AG10803 (cell line): ENCODE results near the gene TRIM66.

Source experiments
- DNase-seq: peaks from one replicate; pipeline ENCODE4 v3.0.0; 2010; ENCODE audit warnings: low read depth
- H3K4me3 ChIP-seq: 2 replicates; pipeline ENCODE4 v1.5.1; 2011; ENCODE audit warnings: mild to moderate bottlenecking, low read length, control low read depth
- TF ChIP-seq, protein P1 (sequence below): conservative IDR thresholded peaks from 2 replicates; pipeline ENCODE4 v1.5.1; 2011; ENCODE audit warnings: mild to moderate bottlenecking, low read length, control low read depth, inconsistent platforms

Gene TRIM66, protein sequence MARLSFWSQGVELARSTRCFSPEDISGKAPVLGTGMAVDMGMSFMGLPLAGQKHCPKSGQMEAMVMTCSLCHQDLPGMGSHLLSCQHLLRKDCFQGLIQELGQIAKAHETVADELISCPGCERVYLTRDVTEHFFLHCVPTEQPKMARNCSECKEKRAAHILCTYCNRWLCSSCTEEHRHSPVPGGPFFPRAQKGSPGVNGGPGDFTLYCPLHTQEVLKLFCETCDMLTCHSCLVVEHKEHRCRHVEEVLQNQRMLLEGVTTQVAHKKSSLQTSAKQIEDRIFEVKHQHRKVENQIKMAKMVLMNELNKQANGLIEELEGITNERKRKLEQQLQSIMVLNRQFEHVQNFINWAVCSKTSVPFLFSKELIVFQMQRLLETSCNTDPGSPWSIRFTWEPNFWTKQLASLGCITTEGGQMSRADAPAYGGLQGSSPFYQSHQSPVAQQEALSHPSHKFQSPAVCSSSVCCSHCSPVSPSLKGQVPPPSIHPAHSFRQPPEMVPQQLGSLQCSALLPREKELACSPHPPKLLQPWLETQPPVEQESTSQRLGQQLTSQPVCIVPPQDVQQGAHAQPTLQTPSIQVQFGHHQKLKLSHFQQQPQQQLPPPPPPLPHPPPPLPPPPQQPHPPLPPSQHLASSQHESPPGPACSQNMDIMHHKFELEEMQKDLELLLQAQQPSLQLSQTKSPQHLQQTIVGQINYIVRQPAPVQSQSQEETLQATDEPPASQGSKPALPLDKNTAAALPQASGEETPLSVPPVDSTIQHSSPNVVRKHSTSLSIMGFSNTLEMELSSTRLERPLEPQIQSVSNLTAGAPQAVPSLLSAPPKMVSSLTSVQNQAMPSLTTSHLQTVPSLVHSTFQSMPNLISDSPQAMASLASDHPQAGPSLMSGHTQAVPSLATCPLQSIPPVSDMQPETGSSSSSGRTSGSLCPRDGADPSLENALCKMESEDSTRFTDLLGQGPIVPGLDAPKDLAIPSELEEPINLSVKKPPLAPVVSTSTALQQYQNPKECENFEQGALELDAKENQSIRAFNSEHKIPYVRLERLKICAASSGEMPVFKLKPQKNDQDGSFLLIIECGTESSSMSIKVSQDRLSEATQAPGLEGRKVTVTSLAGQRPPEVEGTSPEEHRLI (N-terminal part only)

DNA sequence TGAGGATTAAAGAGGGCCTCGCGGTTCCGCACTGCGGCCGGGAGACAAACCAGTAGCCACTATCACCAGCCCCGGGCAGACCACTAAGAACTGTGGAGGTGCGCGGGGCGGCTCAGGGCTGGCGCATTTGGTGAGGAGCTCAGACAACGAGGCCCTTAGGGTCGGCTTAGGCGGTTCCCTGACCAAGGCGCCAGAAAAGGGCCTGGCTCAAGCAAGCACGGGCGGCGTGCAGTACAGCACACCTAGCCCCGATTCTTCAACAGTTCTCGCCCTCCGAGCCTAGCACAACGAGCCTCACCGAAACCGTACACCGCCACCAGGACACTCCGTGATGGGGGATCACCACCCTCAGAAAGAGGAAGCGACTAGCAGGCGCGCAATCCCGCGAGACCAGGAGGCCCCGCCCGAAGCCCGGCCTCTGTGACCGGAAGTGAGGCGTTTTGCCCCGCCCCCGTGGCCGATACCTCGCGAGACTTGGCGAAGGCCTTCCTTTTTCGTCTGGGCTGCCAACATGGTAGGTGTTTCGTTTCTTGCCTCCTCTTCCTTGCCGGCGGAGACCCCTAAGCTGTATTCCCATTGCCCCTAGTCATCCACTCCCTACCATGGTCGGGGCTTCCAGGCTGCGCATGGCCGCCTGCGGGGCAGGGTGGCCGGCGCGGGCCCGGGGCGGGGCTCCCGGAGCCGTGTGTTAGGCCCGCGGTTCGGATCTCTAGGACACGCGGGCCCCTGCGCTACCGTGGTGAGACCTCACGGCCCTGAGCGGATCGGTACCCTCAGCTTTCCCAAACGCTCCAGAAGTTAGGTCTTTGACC is at the start of gene TRIM66, which contains the start of gene RPL27A:
TRIM66 (minus strand) TSS at position 363 of the 812 bp plus-strand sequence. CDS start 10,391 bp downstream, outside the sequence.
RPL27A (plus strand) TSS at position 490 of the 812 bp plus-strand sequence; CDS start at position 512, 22 bp downstream.
- peak; percentile 95 for DNase-seq
- TF ChIP-seq, protein P1, sequence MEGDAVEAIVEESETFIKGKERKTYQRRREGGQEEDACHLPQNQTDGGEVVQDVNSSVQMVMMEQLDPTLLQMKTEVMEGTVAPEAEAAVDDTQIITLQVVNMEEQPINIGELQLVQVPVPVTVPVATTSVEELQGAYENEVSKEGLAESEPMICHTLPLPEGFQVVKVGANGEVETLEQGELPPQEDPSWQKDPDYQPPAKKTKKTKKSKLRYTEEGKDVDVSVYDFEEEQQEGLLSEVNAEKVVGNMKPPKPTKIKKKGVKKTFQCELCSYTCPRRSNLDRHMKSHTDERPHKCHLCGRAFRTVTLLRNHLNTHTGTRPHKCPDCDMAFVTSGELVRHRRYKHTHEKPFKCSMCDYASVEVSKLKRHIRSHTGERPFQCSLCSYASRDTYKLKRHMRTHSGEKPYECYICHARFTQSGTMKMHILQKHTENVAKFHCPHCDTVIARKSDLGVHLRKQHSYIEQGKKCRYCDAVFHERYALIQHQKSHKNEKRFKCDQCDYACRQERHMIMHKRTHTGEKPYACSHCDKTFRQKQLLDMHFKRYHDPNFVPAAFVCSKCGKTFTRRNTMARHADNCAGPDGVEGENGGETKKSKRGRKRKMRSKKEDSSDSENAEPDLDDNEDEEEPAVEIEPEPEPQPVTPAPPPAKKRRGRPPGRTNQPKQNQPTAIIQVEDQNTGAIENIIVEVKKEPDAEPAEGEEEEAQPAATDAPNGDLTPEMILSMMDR = peak; percentile 31
- H3K4me3 ChIP-seq = peak within 1 kb of the TSS; percentile 98

DNA sequence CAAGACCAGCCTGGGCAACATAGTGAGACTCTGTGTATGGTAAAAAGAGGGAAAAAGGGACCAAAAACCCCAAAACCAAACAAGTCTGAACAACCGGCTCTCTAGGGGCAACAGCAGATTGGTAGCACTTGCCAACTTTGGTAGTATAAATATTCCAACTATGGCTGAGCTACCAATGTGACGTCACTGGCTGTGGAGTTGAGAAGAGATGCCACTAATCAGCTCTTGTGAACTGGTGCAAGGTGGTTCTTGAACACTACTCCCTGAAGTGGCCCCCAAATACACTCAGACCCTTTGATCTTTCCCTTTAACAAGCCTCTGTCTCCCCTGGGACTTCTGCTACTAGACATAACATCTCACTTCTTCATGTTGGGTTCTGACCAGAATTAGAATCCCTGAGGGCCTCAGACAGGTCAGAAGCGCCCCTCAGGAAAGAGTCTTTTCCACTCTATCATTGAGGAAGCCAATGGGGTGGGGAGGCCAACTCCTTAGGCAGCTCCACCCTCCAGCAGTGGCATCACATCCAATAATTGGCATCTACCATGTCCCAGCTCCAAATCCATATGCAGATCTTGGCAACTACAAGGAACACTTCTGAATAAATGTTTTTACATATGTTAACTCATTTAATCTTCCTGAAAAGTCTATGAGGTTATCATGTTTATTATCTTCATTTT is 49.3 kb upstream of the TRIM66 start:
- H3K4me3 ChIP-seq = no peak overlapping the region
- TF ChIP-seq, protein P1 = no peak
- no peak for DNase-seq

DNA sequence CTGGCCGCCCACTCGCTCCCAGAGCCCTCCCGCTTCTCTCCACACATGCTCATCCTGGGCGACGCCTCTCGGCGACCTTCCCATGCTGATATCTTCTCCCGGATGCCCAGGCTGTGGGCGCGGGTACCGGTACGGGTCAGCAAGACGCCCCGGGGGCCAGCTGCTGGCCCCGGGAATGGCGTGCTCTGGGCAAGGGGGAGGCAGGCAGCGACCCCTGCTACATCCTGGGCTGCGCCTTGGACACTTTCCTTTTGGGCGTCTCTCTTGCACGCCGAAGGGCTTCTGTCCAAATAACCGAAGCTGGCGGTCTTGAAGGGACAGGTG is 48.2 kb upstream of the TRIM66 start:
- H3K4me3 ChIP-seq = no peak overlapping the region
- TF ChIP-seq, protein P1 = no peak
- DNase-seq = no peak

DNA sequence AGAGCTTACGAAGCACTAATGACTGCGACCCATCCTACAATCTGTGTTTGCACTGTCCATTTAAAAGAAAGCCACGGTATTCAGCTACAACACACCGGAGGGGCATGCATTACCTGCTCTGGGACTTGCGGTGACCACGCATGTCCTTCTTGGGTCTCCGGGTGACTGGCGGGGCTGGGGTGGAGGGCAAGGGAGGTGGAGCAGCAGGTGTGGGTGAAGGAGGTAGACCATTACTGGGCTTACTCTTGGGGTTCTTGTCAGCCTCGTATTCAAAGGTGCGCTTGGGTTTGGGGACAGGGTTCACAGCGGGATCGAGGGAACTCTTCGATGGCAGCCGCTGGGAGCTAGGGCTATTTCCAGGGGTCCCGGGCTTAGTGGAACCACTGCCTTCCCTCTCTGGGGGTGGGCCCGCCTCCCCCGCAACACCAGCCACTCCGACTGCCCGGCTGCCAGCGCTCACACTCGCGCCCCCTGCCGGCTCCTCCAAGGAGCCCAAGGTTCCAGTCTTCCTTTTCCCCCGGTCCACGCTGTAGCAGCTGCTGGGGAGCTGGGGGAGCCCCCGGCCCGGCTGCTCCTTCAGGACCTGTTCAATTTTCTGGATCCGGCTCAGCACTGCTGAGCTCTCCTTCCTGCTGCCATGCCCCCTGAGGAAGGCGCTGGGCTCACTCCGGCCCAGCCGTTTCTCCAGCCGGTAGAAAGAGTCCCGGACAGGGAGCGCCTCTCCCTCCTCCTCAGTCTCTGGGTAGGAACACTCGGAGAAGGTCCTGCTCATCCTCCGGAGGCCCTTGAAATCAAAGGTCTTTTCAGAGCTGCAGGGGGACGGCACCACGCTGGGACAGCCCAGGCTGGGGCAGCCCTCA is 47.6 kb upstream of the TRIM66 start:
- no peak overlapping the region for H3K4me3 ChIP-seq
- no peak for DNase-seq
- TF ChIP-seq, protein P1 = no peak

DNA sequence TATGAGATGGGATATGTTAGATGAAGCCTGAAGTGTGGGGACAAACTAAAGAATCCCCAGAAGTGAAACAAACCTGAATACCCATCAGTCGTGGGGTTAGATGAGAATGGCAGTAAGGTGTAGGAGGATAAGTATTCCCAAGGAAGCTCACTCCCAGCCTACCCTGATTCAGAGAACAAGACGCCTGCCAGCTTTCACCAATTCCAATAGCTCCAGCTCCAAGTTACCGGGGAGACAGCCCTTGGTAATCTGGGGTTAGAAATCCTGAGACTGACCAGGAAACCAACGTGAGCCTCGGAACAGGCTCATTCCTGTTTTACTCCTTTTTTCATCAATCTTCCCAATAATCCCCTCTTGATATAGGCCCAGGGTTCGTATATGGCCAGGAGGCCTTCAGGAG is 46.6 kb upstream of the TRIM66 start:
- DNase-seq = no peak
- TF ChIP-seq, protein P1 = no peak
- no peak overlapping the region for H3K4me3 ChIP-seq
